Measurements from ENCODE around the gene RBM20. TPM values are rescaled to one million over a fixed set of nuclear protein-coding genes. Genes with fewer than 3 reads are reported as not detected.

RBM20 gene
- total RNA-seq, 1 experiment from 2014 or later, result 0.24 TPM

- no peak for DNase-seq (ENCODE audit: low spot score)
These were observed 190.6 kb downstream of the RBM20 start for GRCh38 chr10:110834629-110835301.

- DNase-seq (ENCODE audit: low spot score), result no peak
These were observed 191.7 kb downstream of the RBM20 start for GRCh38 chr10:110835841-110836240.

- no peak for DNase-seq (ENCODE audit: low spot score)
These were observed 192.6 kb downstream of the RBM20 start for GRCh38 chr10:110836706-110837105.

GRCh38 chr10:110837418-110838171 lies 193.5 kb downstream of the RBM20 start:
- DNase-seq (ENCODE audit: low spot score), result no peak

- DNase-seq (ENCODE audit: low spot score), result no peak
These were observed 196.2 kb downstream of the RBM20 start for GRCh38 chr10:110840225-110840922.

GRCh38 chr10:110840923-110841428 lies 196.8 kb downstream of the RBM20 start:
- no peak for DNase-seq (ENCODE audit: low spot score)

GRCh38 chr10:110841767-110842267 lies 197.7 kb downstream of the RBM20 start:
- DNase-seq (ENCODE audit: low spot score), result no peak

- no peak for DNase-seq (ENCODE audit: low spot score)
These were observed 198.3 kb downstream of the RBM20 start for GRCh38 chr10:110842326-110842904.

GRCh38 chr10:110843031-110843430 lies 198.9 kb downstream of the RBM20 start:
- DNase-seq (ENCODE audit: low spot score), result no peak

GRCh38 chr10:110843796-110844616 lies 199.9 kb downstream of the RBM20 start:
- no peak for DNase-seq (ENCODE audit: low spot score)

GRCh38 chr10:110844617-110844881 lies 200.4 kb downstream of the RBM20 start:
- DNase-seq (ENCODE audit: low spot score), result no peak

GRCh38 chr10:110845192-110845755 lies 201.1 kb downstream of the RBM20 start:
- no peak for DNase-seq (ENCODE audit: low spot score)

GRCh38 chr10:110845756-110846620 lies 201.9 kb downstream of the RBM20 start:
- DNase-seq (ENCODE audit: low spot score), result no peak

- DNase-seq (ENCODE audit: low spot score), result no peak
These were observed 203.2 kb downstream of the RBM20 start for GRCh38 chr10:110847374-110847773.

- DNase-seq (ENCODE audit: low spot score), result no peak
These were observed 204.0 kb downstream of the RBM20 start for GRCh38 chr10:110848106-110848505.

- DNase-seq (ENCODE audit: low spot score), result no peak
These were observed 206.0 kb downstream of the RBM20 start for GRCh38 chr10:110850099-110850498.

GRCh38 chr10:110851020-110851612 lies 207.0 kb downstream of the RBM20 start:
- no peak for DNase-seq (ENCODE audit: low spot score)

- DNase-seq (ENCODE audit: low spot score), result peak; percentile 27
These were observed 208.2 kb downstream of the RBM20 start for GRCh38 chr10:110852255-110852896.

GRCh38 chr10:110852947-110853346 lies 208.8 kb downstream of the RBM20 start:
- DNase-seq (ENCODE audit: low spot score), result no peak

All from A172 (cell line).